CD4-positive, alpha-beta T cell (primary cell): Measurements from ENCODE around the gene ABHD16A. TPM values are rescaled to one million over a fixed set of nuclear protein-coding genes. Genes with fewer than 3 reads are reported as not detected.

Experiments used
- ATAC-seq: fragments of 200-7000 bp; cut with Tn5 transposase; one replicate; pipeline ENCODE4 v1.10.0; 2022; ENCODE audit warnings: mild to moderate bottlenecking; ENCODE audit not compliant: poor library complexity
- CTCF ChIA-PET: fragments of 350-600 bp; sonication (Branson Sonifier 250); formaldehyde crosslinking; loops from one replicate; lab custom pipeline; 2021; ENCODE audit warnings: antibody characterized with exemption, inconsistent platforms; lab: Charles Lee
- POLR2A ChIA-PET: fragments of 350-600 bp; sonication (Branson Sonifier 250); formaldehyde crosslinking; loops from one replicate; lab custom pipeline; 2021; ENCODE audit warnings: antibody characterized with exemption, inconsistent platforms; lab: Charles Lee
- DNase-seq, 14 experiments: peaks; one replicate each; pipeline ENCODE4 v3.0.0-alpha.2; 2013 to 2020; ENCODE audit warnings: mixed read lengths in 2 of 14
- H3K27ac ChIP-seq, 2 donors: one replicate each; pipeline versions ENCODE4 v1.5.1 to v1.7.0; 2013; ENCODE audit warnings: low read length in 2 of 2, low read depth in 1 of 2, mild to moderate bottlenecking in 1 of 2
- H3K27me3 ChIP-seq, 2 experiments: 1 replicate in 1 of 2; 2 replicates in 1 of 2; pipeline versions ENCODE4 v1.6.1 to v1.7.0; 2013; ENCODE audit warnings: low read length in 2 of 2, control low read depth in 1 of 2, mild to moderate bottlenecking in 1 of 2, moderate library complexity in 1 of 2; ENCODE audit not compliant: insufficient read depth in 2 of 2, control insufficient read depth in 1 of 2
- H3K36me3 ChIP-seq: one replicate; pipeline ENCODE4 v1.6.1; 2013; ENCODE audit warnings: low read length, control low read depth; ENCODE audit not compliant: insufficient read depth
- H3K4me1 ChIP-seq: one replicate; pipeline ENCODE4 v1.6.1; 2013; ENCODE audit warnings: low read length, control low read depth; ENCODE audit not compliant: insufficient read depth
- H3K4me3 ChIP-seq: one replicate; pipeline ENCODE4 v1.5.1; 2013; ENCODE audit warnings: mild to moderate bottlenecking, low read length, moderate library complexity
- H3K9me3 ChIP-seq, 2 experiments: 1 replicate in 1 of 2; 2 replicates in 1 of 2; pipeline versions ENCODE4 v1.6.1 to v1.7.0; 2013; ENCODE audit warnings: low read length in 2 of 2, mild to moderate bottlenecking in 2 of 2, control low read depth in 1 of 2, moderate library complexity in 1 of 2; ENCODE audit not compliant: control insufficient read depth in 1 of 2, insufficient read depth in 1 of 2
- H3K27ac Mint-ChIP-seq: one replicate; pipeline ENCODE4 v1.8.0; 2020; ENCODE audit warnings: mixed read lengths
- H3K27me3 Mint-ChIP-seq: one replicate; pipeline ENCODE4 v1.8.0; 2021; ENCODE audit warnings: mixed read lengths
- H3K36me3 Mint-ChIP-seq: one replicate; pipeline ENCODE4 v1.8.0; 2021; ENCODE audit warnings: low read depth, mixed read lengths
- H3K4me1 Mint-ChIP-seq: one replicate; pipeline ENCODE4 v1.8.0; 2021; ENCODE audit warnings: low read depth, mixed read lengths
- H3K4me3 Mint-ChIP-seq: one replicate; pipeline ENCODE4 v1.8.0; 2020; ENCODE audit warnings: mild to moderate bottlenecking, mixed read lengths
- H3K9me3 Mint-ChIP-seq: one replicate; pipeline ENCODE4 v1.8.0; 2020; ENCODE audit warnings: mixed read lengths
- intact Hi-C, 2 experiments: fragments of 100-400 bp; cut with DNase I in 1 of 2; cut with micrococcal nuclease in 1 of 2; formaldehyde crosslinking; loops; one replicate each; pipeline versions ENCODE4 v1.15.1 to v1.9.0; 2023 to 2025; cut with DNase I, micrococcal nuclease
- total RNA-seq, 174 experiments: library from RNA in 2 of 174; stranded (reverse) in 2 of 174; gene quantifications; one replicate each; pipeline ENCODE4 v1.2.3 and lab custom pipeline; 2021 to 2026
- TF ChIP-seq, protein P1 (sequence below): fragments of 200-600 bp; IDR thresholded peaks from one replicate; pipeline ENCODE4 v1.8.0; 2022; ENCODE audit warnings: antibody characterized with exemption, mild to moderate bottlenecking

The ABHD16A gene
- total RNA-seq, 2 experiments from 2014 or later: 52.3 to 59.3 TPM

GRCh38 chr6:31687321-31687720, 15.8 kb downstream of the ABHD16A start:
- intact Hi-C loops: no loop called here
- Histone ChIP-seq H3K4me1 (no peaks in the 10 kb centered on the region), H3K9me3 (no peaks in the 10 kb centered on the region), H3K4me3 (no peak overlapping the region), H3K27me3 (no peaks in the 10 kb centered on the region), H3K27ac (no peak overlapping the region), H3K36me3 (peaks cover 58% of the 10 kb centered on the region)
- Mint-ChIP-seq H3K27me3 (no peaks in the 10 kb centered on the region), H3K4me3 (no peak overlapping the region), H3K27ac (no peak overlapping the region), H3K9me3 (no peaks in the 10 kb centered on the region), H3K36me3 (peaks cover 61% of the 10 kb centered on the region), H3K4me1 (no peaks in the 10 kb centered on the region)
- CTCF ChIA-PET: no interaction called here
- POLR2A ChIA-PET: no interaction called here
- DNase-seq: no peak
- no peak for ATAC-seq
- TF ChIP-seq, protein P1, sequence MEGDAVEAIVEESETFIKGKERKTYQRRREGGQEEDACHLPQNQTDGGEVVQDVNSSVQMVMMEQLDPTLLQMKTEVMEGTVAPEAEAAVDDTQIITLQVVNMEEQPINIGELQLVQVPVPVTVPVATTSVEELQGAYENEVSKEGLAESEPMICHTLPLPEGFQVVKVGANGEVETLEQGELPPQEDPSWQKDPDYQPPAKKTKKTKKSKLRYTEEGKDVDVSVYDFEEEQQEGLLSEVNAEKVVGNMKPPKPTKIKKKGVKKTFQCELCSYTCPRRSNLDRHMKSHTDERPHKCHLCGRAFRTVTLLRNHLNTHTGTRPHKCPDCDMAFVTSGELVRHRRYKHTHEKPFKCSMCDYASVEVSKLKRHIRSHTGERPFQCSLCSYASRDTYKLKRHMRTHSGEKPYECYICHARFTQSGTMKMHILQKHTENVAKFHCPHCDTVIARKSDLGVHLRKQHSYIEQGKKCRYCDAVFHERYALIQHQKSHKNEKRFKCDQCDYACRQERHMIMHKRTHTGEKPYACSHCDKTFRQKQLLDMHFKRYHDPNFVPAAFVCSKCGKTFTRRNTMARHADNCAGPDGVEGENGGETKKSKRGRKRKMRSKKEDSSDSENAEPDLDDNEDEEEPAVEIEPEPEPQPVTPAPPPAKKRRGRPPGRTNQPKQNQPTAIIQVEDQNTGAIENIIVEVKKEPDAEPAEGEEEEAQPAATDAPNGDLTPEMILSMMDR: no peak

GRCh38 chr6:31686483-31686882, 16.6 kb downstream of the ABHD16A start:
- Mint-ChIP-seq H3K4me1 (peaks cover 3% of the 10 kb centered on the region), H3K36me3 (peaks cover 56% of the 10 kb centered on the region), H3K4me3 (no peak overlapping the region), H3K9me3 (no peaks in the 10 kb centered on the region), H3K27ac (no peak overlapping the region), H3K27me3 (no peaks in the 10 kb centered on the region)
- Histone ChIP-seq H3K36me3 (peaks cover 52% of the 10 kb centered on the region), H3K27me3 (no peaks in the 10 kb centered on the region), H3K4me3 (no peak overlapping the region), H3K4me1 (peaks cover 5% of the 10 kb centered on the region), H3K9me3 (no peaks in the 10 kb centered on the region), H3K27ac (no peak overlapping the region)
- TF ChIP-seq, protein P1: no peak
- DNase-seq (no peak), ATAC-seq (no peak)
- intact Hi-C loops: no loop called here
- ChIA-PET POLR2A (no interaction called here), CTCF (no interaction called here)

DNA sequence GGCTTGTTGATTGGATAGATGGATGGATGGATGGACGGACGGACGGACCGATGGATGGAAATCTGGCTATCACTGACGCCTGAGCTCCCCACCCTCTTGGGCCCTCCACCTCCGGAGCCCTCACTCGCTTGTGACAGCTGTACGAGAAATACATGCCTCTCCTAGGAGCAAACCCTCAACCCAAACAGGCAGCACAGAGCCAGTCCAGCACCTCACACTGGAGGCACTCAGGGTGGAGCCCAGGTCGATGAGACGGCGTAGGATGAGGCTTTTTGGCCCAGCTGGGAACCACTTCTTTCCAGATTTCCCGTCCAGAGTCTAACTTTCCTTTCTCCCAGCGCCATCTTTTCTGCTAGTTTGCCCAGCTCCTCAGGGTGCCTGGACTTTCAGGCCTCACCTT, 19.5 kb downstream of the ABHD16A start:
- Histone ChIP-seq H3K27me3 (no peaks in the 10 kb centered on the region), H3K9me3 (no peaks in the 10 kb centered on the region), H3K36me3 (peaks cover 23% of the 10 kb centered on the region), H3K4me1 (peaks cover 21% of the 10 kb centered on the region), H3K4me3 (no peak overlapping the region), H3K27ac (no peak overlapping the region)
- Mint-ChIP-seq H3K27me3 (no peaks in the 10 kb centered on the region), H3K9me3 (no peaks in the 10 kb centered on the region), H3K4me1 (peaks cover 19% of the 10 kb centered on the region), H3K27ac (peak overlapping the region; percentile 18), H3K36me3 (peaks cover 28% of the 10 kb centered on the region), H3K4me3 (peak overlapping the region; percentile 30)
- ChIA-PET CTCF (no interaction called here), POLR2A (no interaction called here)
- TF ChIP-seq, protein P1: no peak
- intact Hi-C loops: loop anchor here in 1 of 2 experiments (5.0 kb wide), 1 partner anchor 269 kb away; no protein-coding TSS in a partner anchor
- ATAC-seq: no peak
- DNase-seq: no peak
